Activated T-cell treated with anti-CD3 and anti-CD28 coated beads for 48 hours (primary cell): ENCODE results near the gene TTC21B.
"Not testable (repeated sequence)": the region's sequence is repeated elsewhere in the genome, so short reads cannot be mapped to it uniquely, and the experiment has no call there.

ENCODE experiments used
- DNase-seq: peaks from one replicate; pipeline ENCODE4 v3.0.0-alpha.2; 2020; ENCODE audit warnings: low read depth

Gene TTC21B

GRCh38 chr2:165886487-165887146 lies 67.0 kb downstream of the TTC21B start:
- DNase-seq, result no peak

- DNase-seq, result no peak
Measured at GRCh38 chr2:165877565-165878550, 75.7 kb downstream of the TTC21B start.

GRCh38 chr2:165876712-165877111 lies 76.9 kb downstream of the TTC21B start:
- no peak for DNase-seq

GRCh38 chr2:165876269-165876668 lies 77.3 kb downstream of the TTC21B start:
- no peak for DNase-seq

- DNase-seq, result no peak
Measured at GRCh38 chr2:165874445-165875039, 79.0 kb downstream of the TTC21B start.

GRCh38 chr2:165872101-165872791 lies 81.3 kb downstream of the TTC21B start:
- no peak for DNase-seq

- DNase-seq, result no peak
Measured at GRCh38 chr2:165871025-165871424, 82.6 kb downstream of the TTC21B start.

GRCh38 chr2:165870346-165870745 lies 83.2 kb downstream of the TTC21B start:
- DNase-seq, result no peak

GRCh38 chr2:165868211-165868610 lies 85.4 kb downstream of the TTC21B start:
- no peak for DNase-seq

GRCh38 chr2:165864296-165864695 lies 89.3 kb downstream of the TTC21B start:
- DNase-seq, result no peak

GRCh38 chr2:165863810-165864261 lies 89.7 kb downstream of the TTC21B start:
- no peak for DNase-seq

GRCh38 chr2:165861083-165861482 lies 92.5 kb downstream of the TTC21B start:
- not testable (repeated sequence) for DNase-seq

- DNase-seq, result not testable (repeated sequence)
Measured at GRCh38 chr2:165859723-165860122, 93.9 kb downstream of the TTC21B start.

GRCh38 chr2:165857876-165858275 lies 95.7 kb downstream of the TTC21B start:
- DNase-seq, result no peak

- no peak for DNase-seq
Measured at GRCh38 chr2:165852394-165852793, 101.2 kb downstream of the TTC21B start.

GRCh38 chr2:165847001-165847400 lies 106.6 kb downstream of the TTC21B start:
- DNase-seq, result no peak

- no peak for DNase-seq
Measured at GRCh38 chr2:165846056-165846455, 107.5 kb downstream of the TTC21B start.

- no peak for DNase-seq
Measured at GRCh38 chr2:165844216-165844615, 109.4 kb downstream of the TTC21B start.

- DNase-seq, result no peak
Measured at GRCh38 chr2:165843351-165843750, 110.2 kb downstream of the TTC21B start.

GRCh38 chr2:165840333-165840958 lies 113.1 kb downstream of the TTC21B start:
- no peak for DNase-seq

- no peak for DNase-seq
Measured at GRCh38 chr2:165839610-165840009, 114.0 kb downstream of the TTC21B start.

GRCh38 chr2:165837122-165837521 lies 116.5 kb downstream of the TTC21B start:
- no peak for DNase-seq
